ENCODE measurements around the gene ZNF521.

ZNF521 gene

DNA sequence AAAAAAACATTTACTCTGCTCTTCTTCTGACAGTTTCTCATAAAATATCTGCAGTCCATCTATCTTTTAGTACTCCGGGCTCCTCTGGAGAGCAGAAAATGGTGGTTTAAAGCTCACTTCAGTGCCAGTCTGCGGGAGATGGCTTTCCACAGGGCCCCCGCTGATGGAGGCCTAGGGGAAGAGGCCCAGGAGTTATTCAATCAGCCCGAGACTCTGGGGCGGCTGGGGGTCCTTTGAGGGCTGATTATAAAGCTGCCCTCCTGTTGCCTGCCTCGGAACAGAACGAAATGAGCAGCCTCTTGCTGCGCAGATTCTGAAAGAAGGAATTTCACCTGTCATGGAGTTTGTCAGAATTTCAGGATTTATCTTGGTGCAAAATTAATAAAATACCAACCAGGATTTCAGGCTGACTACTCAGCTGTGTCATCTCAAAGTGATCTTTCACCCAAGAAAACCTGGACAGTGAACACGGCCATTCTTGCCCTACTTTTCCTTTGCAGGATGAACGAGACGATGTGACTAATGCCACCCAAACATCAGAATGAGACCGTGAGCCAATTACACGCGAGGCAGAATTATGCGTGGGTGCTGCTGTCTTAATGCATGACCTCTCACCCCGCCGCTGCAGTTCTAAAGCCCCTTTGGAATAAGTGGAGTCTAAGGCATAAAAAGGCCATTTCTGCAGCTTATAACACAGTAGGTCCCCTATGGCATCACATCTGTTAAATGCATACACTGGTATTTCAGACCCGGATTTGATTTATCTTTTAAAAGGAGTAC is 273.8 kb downstream of the ZNF521 start:
- DNase-seq (ENCODE audit: low read depth, low spot score), result no peak

DNA sequence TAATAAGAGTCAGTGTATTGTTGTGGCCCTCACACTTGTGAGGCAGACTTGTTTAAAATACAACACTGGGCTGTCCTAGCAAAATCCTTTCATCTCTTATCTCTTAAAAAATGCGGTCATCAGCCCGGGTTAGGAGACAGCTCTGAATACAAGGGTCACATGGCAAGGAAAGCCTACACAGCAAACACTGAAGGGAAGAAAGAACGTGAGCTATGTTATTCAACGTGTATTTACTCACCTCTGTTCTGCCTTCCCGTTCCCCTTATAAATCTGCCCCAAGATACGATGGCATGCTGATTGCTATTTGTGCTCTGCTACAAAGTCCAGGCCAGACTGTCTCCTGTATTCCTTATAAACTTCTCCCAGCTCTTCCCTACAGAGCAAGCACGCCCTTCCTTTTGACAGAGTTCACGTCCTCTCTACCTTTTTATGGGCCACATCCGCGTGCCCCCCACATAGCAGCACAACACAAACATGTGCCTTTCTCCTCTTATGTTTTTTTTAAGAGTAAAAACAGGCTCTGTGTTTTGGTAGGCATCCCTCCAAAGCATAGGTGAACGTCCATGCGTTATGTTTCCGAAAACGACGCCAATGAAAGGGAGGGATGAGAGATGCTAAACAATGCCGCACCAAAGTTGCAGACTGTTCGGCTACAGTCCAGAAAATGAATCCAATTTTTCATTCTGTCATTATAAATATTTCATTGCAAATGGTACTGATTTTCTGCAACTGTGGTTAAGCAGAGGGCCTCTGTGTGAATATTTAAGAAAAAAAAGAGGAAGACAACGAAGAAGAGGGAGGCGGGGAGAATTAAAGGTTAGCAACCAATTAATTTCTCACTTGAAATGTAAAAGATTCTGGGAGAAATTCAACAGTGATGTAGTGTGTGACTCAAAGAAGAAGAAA is 274.7 kb downstream of the ZNF521 start:
- no peak for DNase-seq (ENCODE audit: low read depth, low spot score)

DNA sequence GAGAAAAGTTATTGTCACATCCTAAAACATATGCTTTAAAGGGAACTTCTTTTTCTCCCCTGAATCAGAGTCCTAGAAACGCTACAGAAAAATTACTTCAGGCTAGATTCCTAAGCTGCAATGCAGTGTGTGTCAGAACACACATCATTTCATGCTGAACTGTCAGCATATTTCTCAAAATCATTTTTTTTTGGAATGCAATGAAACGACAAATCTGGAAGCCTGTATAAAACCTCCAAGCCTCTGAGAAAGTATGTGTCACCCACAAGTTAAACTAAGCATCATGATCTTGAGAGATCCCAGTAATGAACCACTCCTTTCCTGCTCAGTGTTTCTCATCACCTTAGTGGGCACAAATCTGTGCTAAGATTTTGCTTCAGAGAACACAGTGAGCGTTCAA is 276.2 kb downstream of the ZNF521 start:
- no peak for DNase-seq (ENCODE audit: low read depth, low spot score)

DNA sequence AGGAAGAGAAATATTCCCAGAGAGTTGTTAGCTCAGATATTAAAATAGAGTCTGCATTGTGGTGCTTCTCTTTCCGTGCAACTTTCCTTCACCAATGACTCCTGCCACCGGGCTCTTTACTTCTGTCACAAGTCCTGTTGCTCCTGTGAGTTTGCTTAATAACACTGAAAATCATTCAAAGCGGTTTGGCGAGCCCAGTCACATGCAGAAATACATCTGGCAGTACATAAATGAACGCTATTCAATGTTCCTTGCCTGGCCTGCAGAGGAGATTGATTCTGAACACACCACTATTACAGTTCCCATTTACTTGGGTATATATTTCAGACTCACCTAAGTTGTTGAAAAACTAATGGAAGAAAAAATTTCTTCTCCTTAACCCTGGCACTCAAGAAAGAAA is 276.6 kb downstream of the ZNF521 start:
- DNase-seq (ENCODE audit: low read depth, low spot score), result no peak

DNA sequence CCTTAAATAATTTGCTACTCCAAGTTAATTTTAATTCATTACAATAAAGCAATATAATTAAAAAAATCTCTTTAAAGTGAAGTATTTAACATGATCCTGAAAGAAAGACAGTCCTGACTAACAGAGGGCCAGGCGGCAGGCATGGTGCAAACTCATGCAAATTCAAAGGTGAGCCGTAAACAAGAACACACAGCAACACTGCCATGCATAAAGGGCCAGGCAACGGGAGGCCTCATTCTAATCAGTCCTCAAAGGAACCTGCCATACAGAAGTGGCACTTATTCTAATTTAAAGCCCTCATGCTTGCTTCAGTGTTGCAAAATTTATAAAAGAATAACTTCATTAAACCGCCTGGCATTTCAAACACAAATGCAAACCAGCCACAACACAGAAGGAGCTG is 277.0 kb downstream of the ZNF521 start:
- no peak for DNase-seq (ENCODE audit: low read depth, low spot score)

DNA sequence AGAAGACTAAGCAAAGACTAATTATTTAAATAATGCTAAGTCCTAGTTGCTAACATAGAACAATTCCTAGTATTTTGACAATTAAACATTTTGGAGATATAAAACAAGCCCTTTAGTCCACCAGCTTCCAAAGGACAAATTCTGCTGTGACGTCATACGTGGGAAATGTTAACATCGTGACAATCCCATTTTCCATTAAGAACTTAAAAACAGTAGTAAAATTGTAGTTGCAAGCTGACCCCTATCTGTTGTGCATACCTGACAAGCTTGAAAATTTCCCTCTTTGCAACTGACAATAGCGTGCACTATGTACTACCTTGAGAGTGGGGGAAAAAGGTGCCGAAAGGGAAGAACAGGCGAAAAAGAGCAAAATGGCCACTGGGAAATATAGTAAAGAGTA is 279.8 kb downstream of the ZNF521 start:
- no peak for DNase-seq (ENCODE audit: low read depth, low spot score)

DNA sequence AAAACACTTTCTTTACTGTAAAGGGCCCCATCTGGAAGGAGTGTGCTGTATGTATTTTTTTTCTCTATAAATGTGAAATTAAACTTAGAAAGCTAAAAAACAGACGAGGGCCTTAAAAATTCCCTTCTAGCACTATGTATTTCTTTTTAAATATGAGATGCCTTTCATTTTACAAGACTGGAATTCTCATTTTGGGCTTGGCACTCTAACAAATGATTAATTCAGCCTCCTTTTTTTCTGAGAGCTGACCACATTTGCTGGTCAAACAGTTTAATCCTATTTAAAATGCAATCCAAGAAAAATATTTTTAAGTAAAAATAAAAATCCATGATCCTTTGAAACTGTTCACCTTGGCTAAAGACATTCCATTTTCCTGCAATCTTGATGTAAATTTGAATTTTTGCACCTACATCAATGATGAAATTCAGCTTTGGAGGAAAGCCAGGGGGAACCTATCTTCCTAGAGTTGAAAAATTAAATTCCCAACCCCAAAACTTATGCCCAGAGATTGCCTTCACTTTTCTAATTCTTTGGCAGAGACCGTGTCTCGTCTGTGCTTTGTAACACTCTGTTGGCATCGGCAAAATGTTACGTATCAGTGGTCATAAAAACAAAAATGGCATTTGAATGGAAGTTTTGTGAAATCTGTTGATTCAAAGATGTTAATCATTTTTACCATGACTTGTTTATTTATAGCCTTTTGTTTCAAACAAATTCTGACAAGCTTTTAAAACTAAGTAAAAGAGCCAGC is 284.5 kb downstream of the ZNF521 start:
- DNase-seq (ENCODE audit: low read depth, low spot score), result no peak

DNA sequence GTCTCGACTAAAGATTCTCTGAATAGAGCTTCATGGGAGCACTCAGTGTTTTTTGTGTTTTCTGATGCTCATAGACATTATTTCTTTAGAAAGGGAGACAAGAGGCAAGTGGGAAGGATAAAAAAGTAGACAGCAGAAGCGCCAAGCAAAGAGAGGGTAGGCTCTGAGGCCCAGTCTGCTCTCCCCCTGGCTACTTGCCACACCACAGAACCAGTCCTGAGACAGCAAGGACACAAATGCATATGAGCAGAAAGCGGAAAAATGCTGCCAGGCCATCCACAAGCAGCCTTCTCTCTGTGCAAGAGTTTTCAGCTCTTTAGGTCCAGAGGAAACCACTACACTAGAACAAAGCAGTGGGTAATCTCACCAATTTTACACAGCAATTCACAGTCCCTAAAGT is 285.4 kb downstream of the ZNF521 start:
- DNase-seq (ENCODE audit: low read depth, low spot score), result no peak

DNA sequence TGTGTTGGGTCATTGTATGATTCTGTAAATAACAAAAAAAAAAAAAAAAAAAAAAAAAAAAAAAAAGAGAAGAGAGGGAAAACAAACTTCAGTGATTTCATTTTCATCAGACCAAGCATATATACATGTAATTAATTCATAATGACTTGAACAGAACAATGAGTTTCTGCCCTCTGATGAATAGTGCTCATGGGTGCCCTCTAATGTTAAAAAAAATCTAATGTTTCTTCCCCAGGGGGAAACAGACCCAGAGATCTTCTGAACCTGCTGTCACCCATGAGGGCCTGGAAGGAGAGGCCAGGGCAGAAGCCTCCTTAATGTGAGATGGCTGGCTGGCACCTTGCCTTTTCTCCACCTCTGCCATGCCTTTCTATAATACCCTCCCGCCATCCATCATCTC is 289.2 kb downstream of the ZNF521 start:
- no peak for DNase-seq (ENCODE audit: low read depth, low spot score)

DNA sequence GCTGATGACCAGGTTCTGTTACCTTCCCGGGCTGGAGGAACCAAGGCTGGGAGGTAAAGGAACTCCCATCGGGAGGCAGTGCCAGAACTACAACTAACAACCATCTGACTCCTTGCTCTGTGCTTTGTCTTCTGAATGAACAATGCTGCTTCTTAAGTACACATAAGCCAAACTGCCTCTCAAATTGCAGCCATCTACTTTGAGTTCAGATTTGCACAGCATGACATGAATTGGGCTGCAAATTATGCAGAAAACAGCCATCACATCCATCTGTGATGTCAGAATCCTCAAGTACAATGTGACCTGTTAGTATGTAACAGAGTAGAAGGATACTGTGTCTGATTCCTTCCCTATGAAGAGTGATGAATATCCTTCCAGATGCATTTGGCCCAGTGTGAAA is 290.6 kb downstream of the ZNF521 start:
- DNase-seq (ENCODE audit: low read depth, low spot score), result no peak

DNA sequence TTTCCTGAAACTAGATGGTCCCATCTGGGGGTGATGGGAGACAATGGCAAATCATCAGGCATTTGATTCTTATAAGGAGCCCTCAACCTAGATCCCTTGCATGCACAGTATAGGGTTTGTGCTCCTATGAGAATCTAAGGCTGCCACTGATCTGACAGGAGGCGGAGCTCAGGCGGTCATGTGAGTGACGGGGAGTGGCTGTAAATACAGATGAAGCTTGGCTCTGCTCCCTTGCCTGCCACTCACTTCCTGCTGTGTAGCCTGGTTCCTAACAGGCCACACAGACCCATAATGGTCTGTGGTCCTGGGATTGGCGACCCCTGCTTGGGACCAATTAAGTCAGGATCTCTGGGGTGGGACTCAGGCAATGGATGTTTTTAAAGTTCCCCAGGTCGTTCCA is 293.4 kb downstream of the ZNF521 start:
- no peak for DNase-seq (ENCODE audit: low read depth, low spot score)

DNA sequence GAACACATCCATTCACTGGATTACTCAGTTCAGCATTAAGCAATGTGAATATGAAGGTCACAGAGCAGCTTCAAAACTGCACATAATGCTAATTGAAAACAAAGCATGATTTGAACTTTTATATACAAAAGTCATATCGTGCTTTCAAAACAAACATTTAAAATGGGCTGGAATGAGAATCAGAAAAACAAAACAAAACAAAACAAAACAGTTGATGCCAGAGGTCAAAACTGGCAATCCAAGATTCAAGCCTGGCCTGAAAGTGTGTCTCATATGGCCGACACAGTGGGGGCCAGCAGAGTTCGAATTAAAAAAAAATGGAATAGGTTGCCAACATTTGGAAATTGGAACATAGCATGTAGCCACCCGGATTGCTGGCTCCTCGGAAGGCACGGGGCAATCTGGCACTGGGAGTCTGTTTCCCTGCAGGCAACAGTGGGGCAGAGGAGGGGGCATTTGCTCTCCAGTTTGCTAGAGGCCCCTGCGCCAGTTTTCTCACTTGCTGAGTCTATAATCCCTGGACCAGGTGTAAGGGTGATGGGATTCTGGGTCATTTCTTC is 294.4 kb downstream of the ZNF521 start:
- DNase-seq (ENCODE audit: low read depth, low spot score), result no peak

DNA sequence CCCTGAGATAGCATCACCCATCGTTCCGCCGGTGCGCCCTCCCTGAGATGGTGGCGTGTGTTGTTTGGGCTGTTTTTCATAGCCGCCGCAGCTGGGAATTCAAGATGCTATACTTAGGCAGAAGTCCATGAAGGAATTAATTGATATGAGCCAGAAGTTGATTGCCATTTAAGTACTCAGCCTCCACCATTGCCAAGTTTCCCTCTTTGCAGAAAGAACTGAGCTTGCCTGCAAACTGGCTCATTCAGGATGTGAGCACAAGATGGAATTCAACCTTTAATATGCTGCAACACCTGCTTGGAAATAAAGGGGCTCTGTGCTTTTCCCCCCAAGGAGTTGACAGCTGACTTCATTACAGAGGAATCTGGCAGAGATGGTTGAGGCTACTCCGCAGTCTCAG is 295.5 kb downstream of the ZNF521 start:
- no peak for DNase-seq (ENCODE audit: low read depth, low spot score)

DNA sequence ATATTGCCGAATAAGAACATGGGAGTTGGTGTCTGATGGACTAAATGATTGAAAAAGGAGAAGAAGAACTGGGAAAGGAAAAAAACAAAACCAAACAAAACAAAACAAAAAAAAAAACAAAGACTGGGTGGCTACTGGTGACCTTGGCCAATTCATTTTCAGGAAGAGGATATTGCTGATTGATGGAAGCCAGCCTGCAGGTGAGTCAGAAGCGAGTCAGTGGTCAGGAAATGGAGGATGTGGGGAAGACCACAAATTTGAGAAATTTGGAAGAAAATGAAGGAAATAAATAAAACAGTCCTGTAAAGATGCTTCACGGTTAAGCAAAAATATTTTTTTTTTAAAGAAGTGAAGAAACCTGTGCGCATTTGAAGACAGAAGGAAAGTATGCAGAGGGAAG is 296.9 kb downstream of the ZNF521 start:
- DNase-seq (ENCODE audit: low read depth, low spot score), result no peak

DNA sequence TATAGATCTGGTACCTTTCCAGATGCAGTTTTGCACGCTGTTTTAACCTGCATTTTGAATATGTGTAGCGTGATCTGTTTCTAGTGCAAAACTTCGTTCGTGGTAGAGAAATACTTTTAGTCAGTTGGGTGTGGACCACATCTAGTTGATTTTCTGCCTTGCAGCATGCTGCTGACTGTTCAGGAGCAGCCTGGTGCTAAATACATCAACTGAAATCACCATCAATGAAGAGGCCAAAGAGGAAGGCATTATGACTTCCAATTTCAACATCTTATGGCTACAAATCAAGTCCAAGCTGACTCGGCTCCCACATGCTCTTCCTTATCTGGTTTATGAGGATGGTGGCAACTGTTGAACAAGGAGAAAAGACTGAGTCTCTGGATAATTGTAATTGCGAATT is 298.5 kb downstream of the ZNF521 start:
- no peak for DNase-seq (ENCODE audit: low read depth, low spot score)

DNA sequence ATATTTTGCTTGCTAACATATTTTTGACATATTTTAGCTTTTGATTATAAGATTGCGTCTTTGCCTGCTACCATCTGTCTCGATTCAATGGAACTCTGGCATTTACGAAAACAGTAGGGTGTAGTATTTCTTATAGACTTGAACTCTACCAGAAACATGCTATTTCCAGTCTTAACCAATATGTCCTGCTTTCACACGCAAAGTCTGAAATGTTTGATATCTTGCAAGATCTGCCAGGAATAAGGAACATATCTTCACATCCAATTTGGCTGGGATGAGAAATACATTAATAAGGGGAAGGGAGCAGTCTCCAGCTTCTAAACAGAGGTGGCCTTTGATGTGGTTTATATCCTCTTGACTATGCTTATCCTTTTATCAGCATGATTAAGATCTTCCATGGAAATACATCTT is 299.4 kb downstream of the ZNF521 start:
- no peak for DNase-seq (ENCODE audit: low read depth, low spot score)

DNA sequence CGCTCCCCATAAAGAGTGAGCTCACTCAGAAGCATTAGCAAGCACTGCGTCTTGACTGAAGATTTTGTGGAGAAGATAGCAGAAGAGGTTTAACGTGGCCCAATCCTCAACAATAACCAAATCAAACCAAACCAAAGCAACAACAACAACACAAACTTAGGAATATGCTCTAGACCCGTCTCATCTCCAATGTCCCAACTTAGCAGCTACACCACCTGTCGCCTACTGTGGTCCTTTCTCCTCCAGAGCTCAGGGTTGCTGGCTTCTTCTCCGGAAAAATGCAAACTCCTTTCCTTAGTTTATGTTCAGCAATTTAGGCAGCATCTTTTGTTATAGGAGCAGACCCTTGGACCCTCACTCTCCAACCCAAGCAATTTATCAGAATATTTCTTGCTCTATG is 301.4 kb downstream of the ZNF521 start:
- DNase-seq (ENCODE audit: low read depth, low spot score), result no peak

DNA sequence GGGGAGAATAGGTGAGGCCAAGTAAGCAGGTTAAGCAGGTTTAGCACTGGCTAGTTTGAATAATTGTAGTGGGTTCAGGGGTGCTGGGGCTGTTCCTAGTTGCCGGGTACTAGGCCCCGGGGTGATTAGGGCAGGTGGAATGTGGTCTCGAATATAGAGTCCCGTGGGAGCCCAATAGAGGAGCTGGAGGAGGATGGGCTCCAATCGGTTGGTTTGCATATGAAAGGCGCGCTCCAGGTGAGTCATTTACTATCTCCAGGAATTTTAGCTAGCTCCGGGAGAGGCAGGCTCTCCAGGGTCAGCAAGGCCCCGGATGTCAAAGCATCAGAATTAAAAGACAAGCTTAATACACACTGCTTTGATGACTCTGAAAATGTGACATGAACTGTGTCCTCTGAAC is 304.0 kb downstream of the ZNF521 start:
- no peak for DNase-seq (ENCODE audit: low read depth, low spot score)

DNA sequence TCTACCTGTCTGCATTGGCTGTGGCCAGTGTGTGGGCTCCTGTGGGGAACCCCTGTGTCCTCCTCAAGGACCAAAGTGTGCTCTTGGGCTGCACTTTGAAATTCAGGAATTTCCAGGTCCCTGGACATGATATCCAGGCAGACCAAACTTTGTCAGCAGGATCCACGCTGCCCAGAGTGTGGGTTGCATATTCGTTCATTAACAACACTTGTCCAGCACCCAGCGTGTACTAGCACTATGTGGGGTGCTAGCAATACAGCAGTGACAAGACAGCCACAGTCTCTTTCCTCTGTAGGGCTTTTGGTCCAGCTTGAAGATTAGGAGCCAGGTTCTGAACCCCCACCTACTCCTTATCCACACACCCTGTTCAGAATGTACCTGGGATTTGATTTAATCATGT is 304.5 kb downstream of the ZNF521 start:
- no peak for DNase-seq (ENCODE audit: low read depth, low spot score)

DNA sequence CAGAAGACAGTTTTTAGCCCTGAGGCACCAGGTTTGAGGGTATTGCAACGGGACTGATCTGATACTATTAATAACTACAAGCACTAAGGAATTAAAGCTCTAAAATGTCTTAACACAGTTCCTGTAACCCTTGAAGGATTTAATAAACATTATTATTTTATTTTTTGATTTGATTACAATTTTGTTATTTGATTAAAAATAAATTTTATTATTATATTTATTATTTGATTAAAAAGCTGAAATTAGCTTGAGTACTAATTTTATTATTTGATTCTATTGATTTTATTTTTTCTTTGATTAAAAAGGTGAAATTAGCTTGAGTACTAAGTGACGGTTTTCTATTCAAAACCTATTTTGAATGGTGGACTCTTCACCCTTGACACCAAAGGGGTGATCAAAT is 307.3 kb downstream of the ZNF521 start:
- no peak for DNase-seq (ENCODE audit: low read depth, low spot score)

DNA sequence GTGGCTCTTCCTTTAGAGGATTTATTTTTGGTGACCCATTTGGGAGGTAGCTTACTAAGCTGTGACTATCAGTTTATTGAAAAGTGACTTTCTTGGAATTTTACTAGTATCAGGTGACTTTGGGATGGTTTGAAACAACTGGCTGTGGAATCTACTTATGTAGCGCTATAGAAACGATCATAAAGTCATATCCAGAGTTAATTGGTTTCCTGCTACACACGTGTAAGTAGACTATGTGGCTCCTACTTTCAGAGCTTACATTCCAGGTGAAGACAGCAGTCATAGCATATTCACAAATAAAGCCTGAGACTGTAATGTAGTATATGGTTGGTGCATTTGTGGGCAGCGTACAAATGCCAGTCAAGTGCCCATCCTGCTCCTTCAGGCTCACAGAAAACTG is 308.9 kb downstream of the ZNF521 start:
- no peak for DNase-seq (ENCODE audit: low read depth, low spot score)

DNA sequence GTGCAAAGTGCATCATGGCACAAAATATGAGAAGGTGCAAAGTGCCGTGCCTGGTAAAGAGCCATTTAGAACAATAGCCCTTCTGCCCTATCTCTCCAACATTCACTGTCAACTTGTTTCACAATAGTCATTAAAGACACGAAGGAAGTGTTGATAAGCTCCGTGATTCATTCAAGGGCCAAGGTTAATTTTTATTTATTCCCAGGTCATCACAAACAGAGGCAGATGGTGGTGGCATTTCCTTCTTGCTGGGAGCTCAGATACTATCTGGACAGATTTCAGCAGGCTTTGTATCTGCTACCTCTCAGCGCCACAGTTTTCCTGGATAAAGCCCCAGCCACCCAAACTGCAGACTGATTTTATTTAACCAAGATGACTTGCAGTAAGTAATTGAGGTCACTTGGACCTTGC is 309.3 kb downstream of the ZNF521 start:
- DNase-seq (ENCODE audit: low read depth, low spot score), result no peak
